KMS-11 (cell line): ENCODE data around the gene MAML3.

Experiments
- H2AFZ ChIP-seq: fragments of 200-600 bp; sonication (generic); 2 replicates; pipeline ENCODE4 v1.6.1; 2016; ENCODE audit warnings: antibody characterized with exemption, mixed run types, low read depth
- H3K27ac ChIP-seq: fragments of 200-600 bp; sonication (generic); 2 replicates; pipeline ENCODE4 v1.6.1; 2016; ENCODE audit warnings: mild to moderate bottlenecking, mixed run types
- H3K27me3 ChIP-seq: fragments of 200-600 bp; sonication (generic); 2 replicates; pipeline ENCODE4 v1.6.1; 2017; ENCODE audit warnings: mild to moderate bottlenecking, low read depth, mixed run types, moderate library complexity; ENCODE audit not compliant: insufficient read depth
- H3K36me3 ChIP-seq: fragments of 200-600 bp; sonication (generic); 2 replicates; pipeline ENCODE4 v1.6.1; 2017; ENCODE audit warnings: mild to moderate bottlenecking, mixed run types; ENCODE audit not compliant: insufficient read depth
- H3K4me1 ChIP-seq: fragments of 200-600 bp; sonication (generic); 2 replicates; pipeline ENCODE4 v1.6.1; 2016; ENCODE audit warnings: mild to moderate bottlenecking, low read depth, mixed run types; ENCODE audit not compliant: poor library complexity, severe bottlenecking
- H3K4me2 ChIP-seq: fragments of 200-600 bp; sonication (generic); 2 replicates; pipeline ENCODE4 v1.7.0; 2016; ENCODE audit warnings: mild to moderate bottlenecking, mixed run types
- H3K4me3 ChIP-seq: fragments of 200-600 bp; sonication (generic); IDR thresholded peaks from 2 replicates; pipeline ENCODE4 v1.6.1; 2017; ENCODE audit warnings: low read depth, low read length, mixed read lengths; ENCODE audit not compliant: insufficient read depth
- H3K79me2 ChIP-seq: fragments of 200-600 bp; sonication (generic); 2 replicates; pipeline ENCODE4 v1.6.1; 2016; ENCODE audit warnings: low read depth, mixed run types; ENCODE audit not compliant: insufficient read depth
- H3K9ac ChIP-seq: fragments of 200-600 bp; sonication (generic); 2 replicates; pipeline ENCODE4 v1.6.1; 2016; ENCODE audit warnings: mild to moderate bottlenecking, mixed run types
- H4K20me1 ChIP-seq: fragments of 200-600 bp; sonication (generic); 2 replicates; pipeline ENCODE4 v1.6.1; 2016; ENCODE audit warnings: mild to moderate bottlenecking, mixed run types; ENCODE audit not compliant: insufficient read depth
- CTCF ChIP-seq: fragments of 200-600 bp; sonication (generic); conservative IDR thresholded peaks from 2 replicates; pipeline ENCODE4 v1.6.1; 2017; ENCODE audit warnings: low read depth, mild to moderate bottlenecking, antibody characterized with exemption, low read length, moderate library complexity, mixed read lengths

MAML3 gene

GRCh38 chr4:139913398-139913990 is 240.5 kb downstream of the MAML3 start:
- no peak overlapping the region for H3K4me3 ChIP-seq
- H3K4me1 ChIP-seq: no peaks in the 10 kb centered on the region
- no peak overlapping the region for H3K4me2 ChIP-seq
- H3K79me2 ChIP-seq: no peaks in the 10 kb centered on the region
- no peaks in the 10 kb centered on the region for H3K36me3 ChIP-seq
- H3K27ac ChIP-seq: no peak overlapping the region
- no peaks in the 10 kb centered on the region for H3K27me3 ChIP-seq
- no peak overlapping the region for H3K9ac ChIP-seq
- H2AFZ ChIP-seq: no peak overlapping the region
- TF ChIP-seq CTCF: no peak
- no peaks in the 10 kb centered on the region for H4K20me1 ChIP-seq

- Histone ChIP-seq H2AFZ (no peak overlapping the region), H4K20me1 (no peaks in the 10 kb centered on the region), H3K4me2 (no peak overlapping the region), H3K27me3 (no peaks in the 10 kb centered on the region), H3K36me3 (no peaks in the 10 kb centered on the region), H3K9ac (no peak overlapping the region), H3K4me3 (no peak overlapping the region), H3K79me2 (no peaks in the 10 kb centered on the region), H3K27ac (no peak overlapping the region), H3K4me1 (no peaks in the 10 kb centered on the region)
- no peak for TF ChIP-seq CTCF
Observed at GRCh38 chr4:139912445-139912844, 241.5 kb downstream of the MAML3 start.

- Histone ChIP-seq H3K27me3 (no peaks in the 10 kb centered on the region), H3K9ac (no peak overlapping the region), H3K36me3 (no peaks in the 10 kb centered on the region), H3K4me1 (peaks cover 6% of the 10 kb centered on the region), H3K27ac (no peak overlapping the region), H3K4me2 (no peak overlapping the region), H2AFZ (no peak overlapping the region), H3K4me3 (no peak overlapping the region), H4K20me1 (no peaks in the 10 kb centered on the region), H3K79me2 (no peaks in the 10 kb centered on the region)
- no peak for TF ChIP-seq CTCF
Observed at GRCh38 chr4:139910106-139910505, 243.9 kb downstream of the MAML3 start.

- Histone ChIP-seq H3K4me3 (no peak overlapping the region), H4K20me1 (no peaks in the 10 kb centered on the region), H3K9ac (no peak overlapping the region), H3K36me3 (no peaks in the 10 kb centered on the region), H3K4me2 (no peak overlapping the region), H3K27ac (no peak overlapping the region), H3K79me2 (no peaks in the 10 kb centered on the region), H3K4me1 (peaks cover 6% of the 10 kb centered on the region), H2AFZ (no peak overlapping the region), H3K27me3 (no peaks in the 10 kb centered on the region)
- TF ChIP-seq CTCF: no peak
Observed at GRCh38 chr4:139908636-139909437, 245.1 kb downstream of the MAML3 start.
